ENCODE measurements around the gene SLC47A1. TPM values are rescaled to one million over a fixed set of nuclear protein-coding genes. Genes with fewer than 3 reads are reported as not detected.
A peak's percentile ranks its signal among the peaks of the same experiment; 100 is the strongest.

The SLC47A1 gene
- polyA plus RNA-seq, 2 of the 4 experiments (the other 2 are of a cell fraction) = 21.1 to 24.6 TPM

- FAIRE-seq = no peak
- ChIA-PET CTCF (interaction anchor here (0.7 to 3.0 kb wide), 6 partner anchors 10 to 274 kb away, joined by 3 to 16 read pairs (median 7); partner anchors contain the start of gene B9D1), POLR2A (no interaction called here)
- DNase-seq (ENCODE audit: low read depth in 1 of 2, low spot score in 1 of 2) = no peak
- Histone ChIP-seq H3K4me3 (no peak overlapping the region), H3K27ac (no peak overlapping the region), H3K4me2 (no peak overlapping the region), H3K9me3 (no peaks in the 10 kb centered on the region), H3K4me1 (no peaks in the 10 kb centered on the region)
- no peak for TF ChIP-seq CTCF (IDR thresholded peaks at IDR 0.05)
- TF ChIP-seq RAD21 (conservative IDR thresholded peaks at IDR 0.05 in 1 of 2, IDR thresholded peaks at IDR 0.05 in 1 of 2) = no peak
- ATAC-seq = no peak
- WGBS (ENCODE audit: missing lambda C conversion rate) = 80% methylated on average over 5 of the region's 5 CpGs
These were observed 41.5 kb upstream of the SLC47A1 start for GRCh38 chr17:19492141-19492540.

GRCh38 chr17:19494961-19495806 is 38.5 kb upstream of the SLC47A1 start:
- peak in 1 of 2 experiments; percentile 33; a peak in 1 of 6 replicates for ATAC-seq
- 88% methylated on average over 40 of the region's 40 CpGs for WGBS (ENCODE audit: missing lambda C conversion rate)
- Histone ChIP-seq H3K4me3 (no peak overlapping the region), H3K9me3 (no peaks in the 10 kb centered on the region), H3K4me1 (no peaks in the 10 kb centered on the region), H3K4me2 (no peak overlapping the region), H3K27ac (no peak overlapping the region)
- ChIA-PET POLR2A (interaction anchor here (1.0 kb wide), 1 partner anchor 259 kb away, joined by 3 read pairs; no protein-coding TSS in a partner anchor), CTCF (interaction anchor here (0.9 to 2.9 kb wide), 4 partner anchors 9 to 271 kb away, joined by 3 to 8 read pairs (median 6); partner anchors contain the start of gene B9D1)
- no peak for DNase-seq (ENCODE audit: low read depth in 1 of 2, low spot score in 1 of 2)
- FAIRE-seq = no peak
- TF ChIP-seq PHF8 (IDR thresholded peaks at IDR 0.05; ENCODE audit: borderline replicate concordance, low read depth) = no peak

- no peaks in the 10 kb centered on the region for H3K9me3 ChIP-seq
- TF ChIP-seq CBX2 (IDR thresholded peaks at IDR 0.05; ENCODE audit: borderline replicate concordance, low read depth) = no peak
- no peak for TF ChIP-seq FOSB (CRISPR knock-in tag; IDR thresholded peaks at IDR 0.05)
- no peak for TF ChIP-seq MAZ (IDR thresholded peaks at IDR 0.05; ENCODE audit: borderline replicate concordance, low read depth, low read length)
- no peak for TF ChIP-seq HEYL (CRISPR knock-in tag; IDR thresholded peaks at IDR 0.05)
- TF ChIP-seq BHLHE40 (IDR thresholded peaks at IDR 0.05; ENCODE audit: low read depth, low read length) = no peak
- TF ChIP-seq RCOR1 (IDR thresholded peaks at IDR 0.05; ENCODE audit: low read depth, low read length) = no peak
- no peak for TF ChIP-seq TFCP2L1 (CRISPR knock-in tag; IDR thresholded peaks at IDR 0.05)
- TF ChIP-seq NFE2L2 (conservative IDR thresholded peaks at IDR 0.05; ENCODE audit: low read length) = no peak
- no peak for TF ChIP-seq ZFP36 (IDR thresholded peaks at IDR 0.05; ENCODE audit: borderline replicate concordance, partially characterized antibody)
- POLR2A ChIA-PET = no interaction called here
- ATAC-seq (no peak), FAIRE-seq (no peak), DNase-seq (ENCODE audit: low read depth in 1 of 2, low spot score in 1 of 2) (no peak)
- no peak overlapping the region for H3K4me2 ChIP-seq
- WGBS (ENCODE audit: missing lambda C conversion rate) = 74% methylated on average over 6 of the region's 6 CpGs
- H3K27ac ChIP-seq = no peak overlapping the region
- H3K4me3 ChIP-seq = no peak overlapping the region
- CTCF ChIA-PET = interaction anchor here (1.8 to 2.9 kb wide), 2 partner anchors 10 to 266 kb away, joined by 4 to 8 read pairs; no protein-coding TSS in a partner anchor
- H3K4me1 ChIP-seq = no peaks in the 10 kb centered on the region
These were observed 37.7 kb upstream of the SLC47A1 start for GRCh38 chr17:19495828-19496528.

GRCh38 chr17:19497624-19498023 is 36.0 kb upstream of the SLC47A1 start:
- TF ChIP-seq HEYL (CRISPR knock-in tag; IDR thresholded peaks at IDR 0.05) = no peak
- no peak for TF ChIP-seq MAZ (IDR thresholded peaks at IDR 0.05; ENCODE audit: borderline replicate concordance, low read depth, low read length)
- no peak for TF ChIP-seq HES2 (IDR thresholded peaks at IDR 0.05)
- TF ChIP-seq FOSB (CRISPR knock-in tag; IDR thresholded peaks at IDR 0.05) = no peak
- no peak for TF ChIP-seq POLR2A (IDR thresholded peaks at IDR 0.05; ENCODE audit: low read length)
- TF ChIP-seq TP53 (CRISPR knock-in tag; IDR thresholded peaks at IDR 0.05) = no peak
- TF ChIP-seq ATOH8 (CRISPR knock-in tag; IDR thresholded peaks at IDR 0.05; ENCODE audit: low read depth) = no peak
- TF ChIP-seq CBX8 (IDR thresholded peaks at IDR 0.05) = no peak
- no peak for TF ChIP-seq TFCP2L1 (CRISPR knock-in tag; IDR thresholded peaks at IDR 0.05)
- no peak for TF ChIP-seq ZNF302 (CRISPR knock-in tag; IDR thresholded peaks at IDR 0.05)
- TF ChIP-seq PHF8 (IDR thresholded peaks at IDR 0.05; ENCODE audit: borderline replicate concordance, low read depth) = no peak
- no peak for TF ChIP-seq POLR2AphosphoS2 (conservative IDR thresholded peaks at IDR 0.05; ENCODE audit: low read length)
- TF ChIP-seq HMGXB4 (CRISPR knock-in tag; IDR thresholded peaks at IDR 0.05; ENCODE audit: borderline replicate concordance) = no peak
- no peak for TF ChIP-seq NPAS2 (CRISPR knock-in tag; IDR thresholded peaks at IDR 0.05; ENCODE audit: borderline replicate concordance)
- TF ChIP-seq RNF2 (IDR thresholded peaks at IDR 0.05; ENCODE audit: borderline replicate concordance, low read depth) = no peak
- TF ChIP-seq KDM5A (IDR thresholded peaks at IDR 0.05) = no peak
- no peak for DNase-seq (ENCODE audit: low read depth in 1 of 2, low spot score in 1 of 2)
- Histone ChIP-seq H3K4me3 (no peak overlapping the region), H3K9me3 (no peaks in the 10 kb centered on the region), H3K27ac (no peak overlapping the region), H3K4me1 (no peaks in the 10 kb centered on the region), H3K4me2 (no peak overlapping the region)
- ATAC-seq = no peak
- CTCF ChIA-PET = interaction anchor here (0.7 to 1.7 kb wide), 5 partner anchors 11 to 496 kb away, joined by 3 to 9 read pairs (median 3); partner anchors contain the start of gene B9D1
- FAIRE-seq = no peak
- POLR2A ChIA-PET = no interaction called here

Measured in A549 (cell line).